Right lobe of liver (tissue), 4 donors: ENCODE results near the gene RSRC1.

Source experiments
- CTCF ChIP-seq, 4 donors: fragments of 200-600 bp in 3 of 4; fragments of 450-650 bp in 1 of 4; IDR thresholded peaks; one replicate each; pipeline versions ENCODE4 v1.5.1 to v1.8.0; 2016 to 2022; ENCODE audit warnings: antibody characterized with exemption in 4 of 4, mild to moderate bottlenecking in 2 of 4
- POLR2A ChIP-seq: fragments of 450-650 bp; IDR thresholded peaks from one replicate; pipeline ENCODE4 v1.6.1; 2017; ENCODE audit warnings: antibody characterized with exemption, mild to moderate bottlenecking
- donor health status: DM: no; HTN: no; CAD: no.
- donor health status: DM: no; HTN: no; CAD: no.
- donor health status: DM: no; HTN: yes; CAD: no.

GRCh38 chr3:158295771-158296170 lies 185.9 kb downstream of the RSRC1 start:
- no peak for TF ChIP-seq CTCF (IDR thresholded peaks at IDR 0.05)
- TF ChIP-seq POLR2A = no peak
